HUES48 (cell line): ENCODE results near the gene ATP5PB.

Source experiments
- H3K27ac ChIP-seq: one replicate; pipeline ENCODE4 v1.7.0; 2013; ENCODE audit warnings: low read depth, low read length, inconsistent platforms
- H3K27me3 ChIP-seq: 2 replicates; pipeline ENCODE4 v1.6.1; 2013; ENCODE audit warnings: mild to moderate bottlenecking, low read length; ENCODE audit not compliant: control insufficient read depth, insufficient read depth
- H3K36me3 ChIP-seq: 2 replicates; pipeline ENCODE4 v1.6.1; 2013; ENCODE audit warnings: low read length; ENCODE audit not compliant: control insufficient read depth, insufficient read depth
- H3K4me1 ChIP-seq: 2 replicates; pipeline ENCODE4 v1.6.1; 2013; ENCODE audit warnings: mild to moderate bottlenecking, low read length; ENCODE audit not compliant: control insufficient read depth, insufficient read depth
- H3K4me3 ChIP-seq: 2 replicates; pipeline ENCODE4 v1.5.1; 2013; ENCODE audit warnings: mild to moderate bottlenecking, low read depth, low read length
- H3K9ac ChIP-seq: 2 replicates; pipeline ENCODE4 v1.6.1; 2013; ENCODE audit warnings: mild to moderate bottlenecking, low read depth, low read length, moderate library complexity
- H3K9me3 ChIP-seq: 2 replicates; pipeline ENCODE4 v1.6.1; 2013; ENCODE audit warnings: low read length; ENCODE audit not compliant: control insufficient read depth, insufficient read depth

Gene ATP5PB

GRCh38 chr1:111466480-111466879 lies 17.2 kb downstream of the ATP5PB start:
- Histone ChIP-seq H3K9ac (no peak overlapping the region), H3K27ac (no peak overlapping the region), H3K4me1 (no peaks in the 10 kb centered on the region), H3K27me3 (no peaks in the 10 kb centered on the region), H3K9me3 (no peaks in the 10 kb centered on the region), H3K4me3 (no peak overlapping the region), H3K36me3 (peaks cover 9% of the 10 kb centered on the region)

GRCh38 chr1:111467865-111468716 lies 18.8 kb downstream of the ATP5PB start:
- H3K4me3 ChIP-seq: no peak overlapping the region
- H3K27ac ChIP-seq: no peak overlapping the region
- H3K36me3 ChIP-seq: no peaks in the 10 kb centered on the region
- H3K9ac ChIP-seq: no peak overlapping the region
- H3K27me3 ChIP-seq: no peaks in the 10 kb centered on the region
- H3K4me1 ChIP-seq: no peaks in the 10 kb centered on the region
- no peaks in the 10 kb centered on the region for H3K9me3 ChIP-seq

- H3K9me3 ChIP-seq: no peaks in the 10 kb centered on the region
- no peak overlapping the region for H3K4me3 ChIP-seq
- no peak overlapping the region for H3K27ac ChIP-seq
These were observed 19.4 kb downstream of the ATP5PB start for GRCh38 chr1:111468717-111469100.

GRCh38 chr1:111469539-111469938 lies 20.3 kb downstream of the ATP5PB start:
- Histone ChIP-seq H3K36me3 (no peaks in the 10 kb centered on the region), H3K4me1 (no peaks in the 10 kb centered on the region), H3K27me3 (no peaks in the 10 kb centered on the region), H3K4me3 (no peak overlapping the region), H3K9ac (no peak overlapping the region), H3K9me3 (no peaks in the 10 kb centered on the region), H3K27ac (no peak overlapping the region)

More at GRCh38 chr1:111468717-111469100, 19.4 kb downstream of the ATP5PB start:
- Histone ChIP-seq H3K27me3 (no peaks in the 10 kb centered on the region), H3K36me3 (no peaks in the 10 kb centered on the region), H3K4me1 (no peaks in the 10 kb centered on the region), H3K9ac (no peak overlapping the region)

- Histone ChIP-seq H3K4me1 (no peaks in the 10 kb centered on the region), H3K9me3 (no peaks in the 10 kb centered on the region), H3K27ac (no peak overlapping the region), H3K36me3 (no peaks in the 10 kb centered on the region), H3K27me3 (no peaks in the 10 kb centered on the region), H3K4me3 (no peak overlapping the region), H3K9ac (no peak overlapping the region)
These were observed 21.3 kb downstream of the ATP5PB start for GRCh38 chr1:111470596-111470995.

GRCh38 chr1:111471012-111471411 lies 21.7 kb downstream of the ATP5PB start:
- Histone ChIP-seq H3K27ac (no peak overlapping the region), H3K9me3 (no peaks in the 10 kb centered on the region), H3K4me3 (no peak overlapping the region), H3K27me3 (no peaks in the 10 kb centered on the region), H3K4me1 (no peaks in the 10 kb centered on the region), H3K9ac (no peak overlapping the region), H3K36me3 (no peaks in the 10 kb centered on the region)

GRCh38 chr1:111471538-111471937 lies 22.3 kb downstream of the ATP5PB start:
- Histone ChIP-seq H3K27ac (no peak overlapping the region), H3K9me3 (no peaks in the 10 kb centered on the region), H3K4me1 (no peaks in the 10 kb centered on the region), H3K27me3 (no peaks in the 10 kb centered on the region), H3K36me3 (no peaks in the 10 kb centered on the region), H3K4me3 (no peak overlapping the region), H3K9ac (no peak overlapping the region)

- Histone ChIP-seq H3K27me3 (no peaks in the 10 kb centered on the region), H3K27ac (no peak overlapping the region), H3K36me3 (no peaks in the 10 kb centered on the region), H3K9ac (no peak overlapping the region), H3K4me1 (no peaks in the 10 kb centered on the region), H3K4me3 (no peak overlapping the region), H3K9me3 (no peaks in the 10 kb centered on the region)
These were observed 24.8 kb downstream of the ATP5PB start for GRCh38 chr1:111474106-111474505.

- Histone ChIP-seq H3K27me3 (no peaks in the 10 kb centered on the region), H3K36me3 (no peaks in the 10 kb centered on the region), H3K9ac (no peak overlapping the region), H3K4me1 (no peaks in the 10 kb centered on the region), H3K4me3 (no peak overlapping the region), H3K9me3 (no peaks in the 10 kb centered on the region), H3K27ac (no peak overlapping the region)
These were observed 25.3 kb downstream of the ATP5PB start for GRCh38 chr1:111474521-111474920.

GRCh38 chr1:111475701-111476100 lies 26.4 kb downstream of the ATP5PB start:
- H3K27me3 ChIP-seq: no peaks in the 10 kb centered on the region
- H3K9me3 ChIP-seq: no peaks in the 10 kb centered on the region
- H3K36me3 ChIP-seq: no peaks in the 10 kb centered on the region
- H3K9ac ChIP-seq: no peak overlapping the region
- no peak overlapping the region for H3K27ac ChIP-seq
- no peak overlapping the region for H3K4me3 ChIP-seq
- no peaks in the 10 kb centered on the region for H3K4me1 ChIP-seq

- Histone ChIP-seq H3K9me3 (no peaks in the 10 kb centered on the region), H3K27ac (no peak overlapping the region), H3K4me3 (no peak overlapping the region), H3K4me1 (no peaks in the 10 kb centered on the region), H3K9ac (no peak overlapping the region), H3K36me3 (no peaks in the 10 kb centered on the region), H3K27me3 (no peaks in the 10 kb centered on the region)
These were observed 26.9 kb downstream of the ATP5PB start for GRCh38 chr1:111476214-111476613.
